HCT116 (cell line): ENCODE data around the gene ATP13A4. TPM values are rescaled to one million over a fixed set of nuclear protein-coding genes. Genes with fewer than 3 reads are reported as not detected.

Source experiments
- ATAC-seq: fragments of 200-7000 bp; cut with Tn5 transposase; 2 replicates; pipeline ENCODE4 v1.9.1; 2020; ENCODE audit warnings: mild to moderate bottlenecking, moderate library complexity
- BruUV-seq: library from RNA; stranded (reverse); fragments of 400-500 nt; replicated peaks from 2 replicates; lab custom pipeline; 2021; lab: Mats Ljungman, UMichigan
- CTCF ChIA-PET: fragments of 300-600 bp; sonication (Branson Sonifier 250); formaldehyde crosslinking; loops from one replicate; lab custom pipeline; 2021; ENCODE audit warnings: antibody characterized with exemption; lab: Charles Lee
- POLR2A ChIA-PET: fragments of 300-600, 350-600 bp; sonication (Branson Sonifier 250); formaldehyde crosslinking; loops from one replicate; lab custom pipeline; 2021; ENCODE audit warnings: antibody characterized with exemption; lab: Charles Lee
- RAD21 ChIA-PET, 2 experiments: fragments of 300-600 bp; sonication (Branson Sonifier 250); formaldehyde crosslinking; loops; one replicate each; lab custom pipeline; 2023; ENCODE audit warnings: low total read pairs in 2 of 2; ENCODE audit not compliant: uncharacterized antibody in 2 of 2, unreplicated experiment in 2 of 2, low non-redundant PET in 1 of 2; lab: Charles Lee
- DNase-seq: peaks from one replicate; pipeline ENCODE4 v3.0.0-alpha.2; 2010; ENCODE audit warnings: low read depth, low spot score
- H2AFZ ChIP-seq: fragments of 200-600 bp; shearing (Covaris generic), sonication (generic); 2 replicates; pipeline ENCODE4 v1.6.1; 2017; ENCODE audit warnings: low read depth, mixed run types, mixed read lengths, antibody characterized with exemption, low read length; ENCODE audit not compliant: poor library complexity, severe bottlenecking
- H3K27ac ChIP-seq: 2 replicates; pipeline ENCODE4 v1.5.1; 2012; ENCODE audit warnings: low read depth, low read length
- H3K27me3 ChIP-seq: fragments of 200-600 bp; sonication (generic); 2 replicates; pipeline ENCODE4 v1.6.1; 2016; ENCODE audit warnings: mixed run types, low read length, mixed read lengths; ENCODE audit not compliant: insufficient read depth
- H3K36me3 ChIP-seq, 2 experiments: fragments of 200-500 bp in 1 of 2; fragments of 200-600 bp in 1 of 2; sonication (Bioruptor generic) in 1 of 2; sonication (generic) in 1 of 2; 2 replicates each; pipeline versions ENCODE4 v1.5.1 to v1.6.1; 2014 to 2016; ENCODE audit warnings: low read length in 2 of 2, inconsistent platforms in 1 of 2, mixed read lengths in 1 of 2, mixed run types in 1 of 2; ENCODE audit not compliant: insufficient read depth in 2 of 2, control insufficient read depth in 1 of 2
- H3K4me1 ChIP-seq, 2 experiments: fragments of 200-600 bp in 1 of 2; sonication (generic) in 1 of 2; 2 replicates each; pipeline versions ENCODE4 v1.5.1 to v1.6.1; 2012 to 2017; ENCODE audit warnings: low read length in 2 of 2, inconsistent platforms in 1 of 2, mild to moderate bottlenecking in 1 of 2, mixed read lengths in 1 of 2, mixed run types in 1 of 2, moderate library complexity in 1 of 2; ENCODE audit not compliant: insufficient read depth in 2 of 2, control insufficient read depth in 1 of 2
- H3K4me2 ChIP-seq: fragments of 200-600 bp; sonication (generic); 2 replicates; pipeline ENCODE4 v1.6.1; 2017; ENCODE audit warnings: mixed run types, low read length, mixed read lengths
- H3K4me3 ChIP-seq, 2 experiments: fragments of 200-600 bp in 1 of 2; sonication (generic) in 1 of 2; replicated peaks in 1 of 2; 2 replicates each; pipeline ENCODE4 v1.5.1; 2011 to 2016; ENCODE audit warnings: low read length in 2 of 2, control low read depth in 1 of 2, low read depth in 1 of 2, mild to moderate bottlenecking in 1 of 2, mixed read lengths in 1 of 2, mixed run types in 1 of 2
- H3K79me2 ChIP-seq: fragments of 200-600 bp; sonication (generic); 2 replicates; pipeline ENCODE4 v1.6.1; 2017; ENCODE audit warnings: mild to moderate bottlenecking, mixed run types, low read length, moderate library complexity, mixed read lengths; ENCODE audit not compliant: insufficient read depth
- H3K9ac ChIP-seq: fragments of 200-600 bp; sonication (generic); 2 replicates; pipeline ENCODE4 v1.6.1; 2016; ENCODE audit warnings: low read length, mixed read lengths
- H3K9me2 ChIP-seq: fragments of 200-600 bp; sonication (generic), shearing (Covaris generic); 2 replicates; pipeline ENCODE4 v1.6.1; 2017; ENCODE audit warnings: mixed run types, mild to moderate bottlenecking, moderate library complexity; ENCODE audit not compliant: insufficient read depth
- H3K9me3 ChIP-seq, 2 experiments: fragments of 200-500 bp in 1 of 2; fragments of 200-600 bp in 1 of 2; sonication (Bioruptor generic) in 1 of 2; sonication (generic) in 1 of 2; 2 replicates each; pipeline ENCODE4 v1.6.1; 2014 to 2017; ENCODE audit warnings: low read length in 2 of 2, mixed read lengths in 2 of 2, inconsistent platforms in 1 of 2, low read depth in 1 of 2, mild to moderate bottlenecking in 1 of 2, mixed run types in 1 of 2, moderate library complexity in 1 of 2; ENCODE audit not compliant: control insufficient read depth in 1 of 2, insufficient read depth in 1 of 2
- H4K20me1 ChIP-seq: fragments of 200-600 bp; sonication (generic), shearing (Covaris generic); 2 replicates; pipeline ENCODE4 v1.6.1; 2017; ENCODE audit warnings: mixed run types, mild to moderate bottlenecking, moderate library complexity; ENCODE audit not compliant: insufficient read depth
- CTCF ChIP-seq, 3 experiments: fragments of 200-600 bp in 1 of 3; sonication (generic) in 1 of 3; IDR thresholded peaks in 2 of 3; conservative IDR thresholded peaks in 1 of 3; 2 replicates each; pipeline ENCODE4 v1.5.1; 2012 to 2017; ENCODE audit warnings: low read depth in 2 of 3, low read length in 2 of 3, antibody characterized with exemption in 1 of 3, borderline replicate concordance in 1 of 3, control low read depth in 1 of 3, mild to moderate bottlenecking in 1 of 3, mixed read lengths in 1 of 3, mixed run types in 1 of 3, moderate library complexity in 1 of 3; ENCODE audit not compliant: insufficient read depth in 1 of 3
- EGR1 ChIP-seq: IDR thresholded peaks from 2 replicates; pipeline ENCODE4 v1.6.1; 2012; ENCODE audit warnings: low read depth
- ELF1 ChIP-seq: IDR thresholded peaks from 2 replicates; pipeline ENCODE4 v1.6.1; 2012; ENCODE audit warnings: low read depth, borderline replicate concordance
- EZH2phosphoT487 ChIP-seq: fragments of 200-600 bp; IDR thresholded peaks from 2 replicates; pipeline ENCODE4 v1.6.1; 2018; ENCODE audit warnings: antibody characterized with exemption, borderline replicate concordance
- FOSL1 ChIP-seq: IDR thresholded peaks from 2 replicates; pipeline ENCODE4 v1.6.1; 2012; ENCODE audit warnings: low read depth
- POLR2A ChIP-seq: IDR thresholded peaks from 2 replicates; pipeline ENCODE4 v1.7.0; 2011; ENCODE audit warnings: borderline replicate concordance; ENCODE audit not compliant: insufficient read depth, insufficient read length; ENCODE audit errors: extremely low read depth
- SRF ChIP-seq: IDR thresholded peaks from 2 replicates; pipeline ENCODE4 v1.6.1; 2012; ENCODE audit warnings: low read depth
- intact Hi-C: fragments of 100-400 bp; cut with micrococcal nuclease; formaldehyde crosslinking; loops from 2 replicates; pipeline ENCODE4 v1.10.0; 2022
- total RNA-seq: library from RNA; stranded (reverse); gene quantifications from one replicate; pipeline ENCODE4 v1.2.1, GENCODE V29; 2021; ENCODE audit not compliant: unreplicated experiment
- TF ChIP-seq, protein P1 (sequence below): IDR thresholded peaks from 2 replicates; pipeline ENCODE4 v1.6.1; 2011; ENCODE audit warnings: mild to moderate bottlenecking, low read length, moderate library complexity; ENCODE audit not compliant: insufficient replicate concordance; ENCODE audit errors: extremely low read depth

ATP13A4 gene
- total RNA-seq, 1 experiment from 2014 or later, result 0.15 TPM

- TF ChIP-seq, protein P1, sequence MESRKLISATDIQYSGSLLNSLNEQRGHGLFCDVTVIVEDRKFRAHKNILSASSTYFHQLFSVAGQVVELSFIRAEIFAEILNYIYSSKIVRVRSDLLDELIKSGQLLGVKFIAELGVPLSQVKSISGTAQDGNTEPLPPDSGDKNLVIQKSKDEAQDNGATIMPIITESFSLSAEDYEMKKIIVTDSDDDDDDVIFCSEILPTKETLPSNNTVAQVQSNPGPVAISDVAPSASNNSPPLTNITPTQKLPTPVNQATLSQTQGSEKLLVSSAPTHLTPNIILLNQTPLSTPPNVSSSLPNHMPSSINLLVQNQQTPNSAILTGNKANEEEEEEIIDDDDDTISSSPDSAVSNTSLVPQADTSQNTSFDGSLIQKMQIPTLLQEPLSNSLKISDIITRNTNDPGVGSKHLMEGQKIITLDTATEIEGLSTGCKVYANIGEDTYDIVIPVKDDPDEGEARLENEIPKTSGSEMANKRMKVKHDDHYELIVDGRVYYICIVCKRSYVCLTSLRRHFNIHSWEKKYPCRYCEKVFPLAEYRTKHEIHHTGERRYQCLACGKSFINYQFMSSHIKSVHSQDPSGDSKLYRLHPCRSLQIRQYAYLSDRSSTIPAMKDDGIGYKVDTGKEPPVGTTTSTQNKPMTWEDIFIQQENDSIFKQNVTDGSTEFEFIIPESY, result no peak
- TF ChIP-seq FOSL1 (no peak), POLR2A (no peak), CTCF (IDR thresholded peaks at IDR 0.05 in 2 of 3, conservative IDR thresholded peaks at IDR 0.05 in 1 of 3; ENCODE audit: borderline replicate concordance in 1 of 3, insufficient read depth in 1 of 3, low read depth in 2 of 3, low read length in 2 of 3) (no peak), ELF1 (no peak)
- TF ChIP-seq, all 23 proteins: peak for 0
These were observed 47.8 kb downstream of the ATP13A4 start (continued) for GRCh38 chr3:193506921-193507320.

DNA sequence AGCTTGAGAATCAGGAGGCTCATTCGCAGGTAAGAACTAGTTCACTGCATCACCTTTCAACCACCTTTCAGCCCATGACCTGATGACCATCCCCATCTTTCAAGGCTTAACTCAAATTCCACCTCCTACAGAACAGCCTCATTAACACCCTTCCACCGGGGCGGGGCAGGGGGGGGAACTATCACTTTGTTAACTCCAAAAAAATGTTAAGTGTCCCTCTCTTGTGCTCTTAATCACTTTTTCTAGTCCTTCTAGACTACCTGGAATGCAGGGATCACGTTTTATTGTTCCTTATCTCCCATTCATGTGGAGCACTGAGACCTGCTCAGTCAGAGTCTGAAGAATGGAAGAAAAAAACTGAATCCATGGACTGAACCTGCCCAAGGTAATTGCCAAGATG, 51.8 kb downstream of the ATP13A4 start:
- no peak for DNase-seq
- Histone ChIP-seq H3K9me2 (no peaks in the 10 kb centered on the region; the same call in 1 of the 2 replicates), H4K20me1 (no peaks in the 10 kb centered on the region), H3K9ac (no peak overlapping the region), H3K4me3 (no peak overlapping the region), H3K9me3 (no peaks in the 10 kb centered on the region), H3K36me3 (no peaks in the 10 kb centered on the region), H3K27ac (no peak overlapping the region), H3K79me2 (no peaks in the 10 kb centered on the region), H2AFZ (no peak overlapping the region)
- no TSS peak for BruUV-seq
- no peak for ATAC-seq
- CTCF ChIA-PET, result no interaction called here
- TF ChIP-seq EZH2phosphoT487 (no peak), EGR1 (no peak), SRF (no peak)
- TF ChIP-seq, all 23 proteins: peak for 0
- H3K4me1 ChIP-seq, result no peaks in the 10 kb centered on the region
- intact Hi-C loops, result no loop called here
- RAD21 ChIA-PET, result no interaction called here
- POLR2A ChIA-PET, result no interaction called here
- H3K4me2 ChIP-seq, result no peak overlapping the region
- peaks cover 52% of the 10 kb centered on the region for H3K27me3 ChIP-seq
